Stomach (tissue), 4 donors: ENCODE measurements around the gene RUBCN.

Experiments used
- POLR2A ChIP-seq, 4 donors: fragments of 450-650 bp; IDR thresholded peaks; one replicate each; pipeline ENCODE4 v1.6.1; 2016; ENCODE audit warnings: antibody characterized with exemption in 4 of 4, control low read depth in 2 of 4, mild to moderate bottlenecking in 1 of 4, moderate library complexity in 1 of 4
- TF ChIP-seq, protein P1 (sequence below), 7 experiments: fragments of 450-650 bp in 4 of 7; fragments of 200-600 bp in 3 of 7; sonication (generic) in 3 of 7; IDR thresholded peaks; one replicate each; pipeline ENCODE4 v1.5.1; 2016 to 2019; ENCODE audit warnings: antibody characterized with exemption in 7 of 7, control low read depth in 2 of 7, mild to moderate bottlenecking in 1 of 7

DNA sequence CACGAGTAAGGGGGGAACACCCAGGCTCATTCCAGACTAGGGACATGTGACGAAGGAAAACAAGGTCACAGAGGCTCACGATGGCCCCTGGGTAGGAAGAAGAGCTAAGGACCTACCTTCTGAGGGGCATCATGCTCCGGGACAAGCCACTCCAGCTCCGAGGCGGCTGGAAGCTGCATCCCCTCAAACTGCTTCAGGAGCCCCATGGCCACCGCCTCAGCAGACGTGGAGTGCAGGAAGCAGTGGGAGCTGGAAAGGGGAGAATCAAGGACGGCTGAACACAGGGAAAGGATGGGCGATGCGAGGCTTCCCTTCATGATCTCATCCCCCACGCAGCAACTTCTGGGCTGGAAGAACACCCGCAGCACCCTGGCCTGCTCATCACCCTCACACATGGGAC, 53.5 kb downstream of the RUBCN start:
- TF ChIP-seq POLR2A (IDR thresholded peaks at IDR 0.05): no peak
- TF ChIP-seq, protein P1, sequence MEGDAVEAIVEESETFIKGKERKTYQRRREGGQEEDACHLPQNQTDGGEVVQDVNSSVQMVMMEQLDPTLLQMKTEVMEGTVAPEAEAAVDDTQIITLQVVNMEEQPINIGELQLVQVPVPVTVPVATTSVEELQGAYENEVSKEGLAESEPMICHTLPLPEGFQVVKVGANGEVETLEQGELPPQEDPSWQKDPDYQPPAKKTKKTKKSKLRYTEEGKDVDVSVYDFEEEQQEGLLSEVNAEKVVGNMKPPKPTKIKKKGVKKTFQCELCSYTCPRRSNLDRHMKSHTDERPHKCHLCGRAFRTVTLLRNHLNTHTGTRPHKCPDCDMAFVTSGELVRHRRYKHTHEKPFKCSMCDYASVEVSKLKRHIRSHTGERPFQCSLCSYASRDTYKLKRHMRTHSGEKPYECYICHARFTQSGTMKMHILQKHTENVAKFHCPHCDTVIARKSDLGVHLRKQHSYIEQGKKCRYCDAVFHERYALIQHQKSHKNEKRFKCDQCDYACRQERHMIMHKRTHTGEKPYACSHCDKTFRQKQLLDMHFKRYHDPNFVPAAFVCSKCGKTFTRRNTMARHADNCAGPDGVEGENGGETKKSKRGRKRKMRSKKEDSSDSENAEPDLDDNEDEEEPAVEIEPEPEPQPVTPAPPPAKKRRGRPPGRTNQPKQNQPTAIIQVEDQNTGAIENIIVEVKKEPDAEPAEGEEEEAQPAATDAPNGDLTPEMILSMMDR (IDR thresholded peaks at IDR 0.05): no peak
